Activated CD8-positive, alpha-beta memory T cell treated with anti-CD3 and anti-CD28 coated beads, Interleukin-2, amount 50 U/mL, for 48 hours (primary cell): ENCODE results near the gene MYH7B.

ENCODE experiments used
- DNase-seq: peaks from one replicate; pipeline ENCODE4 v3.0.0-alpha.2; 2020

MYH7B gene

DNA sequence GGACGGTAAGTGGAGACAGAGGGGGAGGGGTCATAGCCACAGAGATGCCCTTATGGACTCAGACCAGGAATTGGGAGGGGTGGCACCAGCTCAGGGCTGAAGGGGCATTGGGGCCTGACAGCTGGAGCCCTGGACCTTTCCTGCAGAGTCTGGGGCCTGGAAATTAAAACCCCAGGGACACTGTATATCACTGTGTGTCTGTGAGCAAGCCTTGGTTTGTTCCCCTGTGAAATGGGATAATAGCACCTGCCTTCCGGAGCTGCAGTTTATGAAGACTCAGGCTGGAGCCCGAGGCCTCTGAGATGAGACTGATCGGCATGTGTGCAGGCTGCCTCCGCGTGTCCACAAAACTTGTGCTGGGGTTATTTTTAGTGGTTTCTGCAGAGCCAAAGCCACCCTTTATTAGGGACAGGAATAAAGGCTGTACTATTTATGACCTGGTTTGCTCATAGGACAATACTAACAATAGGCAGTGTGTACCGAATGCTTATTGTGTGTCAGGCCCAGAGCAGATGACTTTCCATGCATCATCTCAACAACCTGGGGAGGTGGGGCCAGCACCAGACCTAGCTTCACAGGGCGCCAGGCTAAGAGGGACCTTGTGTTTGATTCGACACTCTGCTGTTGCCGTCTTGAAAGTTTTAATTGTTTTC is 22.6 kb downstream of the MYH7B start:
- no peak for DNase-seq

DNA sequence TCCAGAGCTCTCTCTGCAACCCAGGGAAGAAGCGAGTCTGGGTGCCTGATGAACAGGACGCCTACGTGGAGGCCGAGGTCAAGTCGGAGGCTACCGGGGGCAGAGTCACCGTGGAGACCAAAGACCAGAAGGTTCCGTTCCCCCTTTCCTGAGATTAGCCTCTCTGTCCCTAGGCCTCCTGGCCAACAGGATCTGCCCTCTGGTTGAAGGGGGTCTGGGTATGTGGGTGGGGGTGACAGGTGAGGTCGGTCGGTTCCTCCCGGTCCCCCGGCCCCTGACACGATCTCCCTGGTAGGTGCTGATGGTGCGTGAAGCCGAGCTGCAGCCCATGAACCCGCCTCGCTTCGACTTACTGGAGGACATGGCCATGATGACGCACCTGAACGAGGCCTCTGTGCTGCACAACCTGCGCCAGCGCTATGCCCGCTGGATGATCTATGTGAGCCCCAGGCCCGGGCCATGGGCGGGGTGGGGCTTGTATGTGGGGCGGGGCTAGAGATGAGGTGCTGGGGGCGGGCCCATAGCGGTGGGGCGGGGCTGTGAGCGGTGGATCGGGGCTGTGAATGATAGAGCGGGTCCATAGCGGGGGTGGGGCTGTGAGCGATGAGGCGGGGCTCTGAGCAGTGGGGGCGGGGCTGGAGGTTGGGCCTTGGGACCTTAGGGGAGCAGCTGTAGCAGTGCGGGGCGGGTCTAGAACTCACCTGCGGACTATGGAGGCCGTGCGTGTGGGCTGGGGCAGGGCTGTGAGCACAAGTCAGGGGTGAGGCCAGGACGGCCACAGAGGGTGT is 23.9 kb downstream of the MYH7B start:
- DNase-seq: no peak

GRCh38 chr20:34980543-34981233 is 25.0 kb downstream of the MYH7B start:
- no peak for DNase-seq

DNA sequence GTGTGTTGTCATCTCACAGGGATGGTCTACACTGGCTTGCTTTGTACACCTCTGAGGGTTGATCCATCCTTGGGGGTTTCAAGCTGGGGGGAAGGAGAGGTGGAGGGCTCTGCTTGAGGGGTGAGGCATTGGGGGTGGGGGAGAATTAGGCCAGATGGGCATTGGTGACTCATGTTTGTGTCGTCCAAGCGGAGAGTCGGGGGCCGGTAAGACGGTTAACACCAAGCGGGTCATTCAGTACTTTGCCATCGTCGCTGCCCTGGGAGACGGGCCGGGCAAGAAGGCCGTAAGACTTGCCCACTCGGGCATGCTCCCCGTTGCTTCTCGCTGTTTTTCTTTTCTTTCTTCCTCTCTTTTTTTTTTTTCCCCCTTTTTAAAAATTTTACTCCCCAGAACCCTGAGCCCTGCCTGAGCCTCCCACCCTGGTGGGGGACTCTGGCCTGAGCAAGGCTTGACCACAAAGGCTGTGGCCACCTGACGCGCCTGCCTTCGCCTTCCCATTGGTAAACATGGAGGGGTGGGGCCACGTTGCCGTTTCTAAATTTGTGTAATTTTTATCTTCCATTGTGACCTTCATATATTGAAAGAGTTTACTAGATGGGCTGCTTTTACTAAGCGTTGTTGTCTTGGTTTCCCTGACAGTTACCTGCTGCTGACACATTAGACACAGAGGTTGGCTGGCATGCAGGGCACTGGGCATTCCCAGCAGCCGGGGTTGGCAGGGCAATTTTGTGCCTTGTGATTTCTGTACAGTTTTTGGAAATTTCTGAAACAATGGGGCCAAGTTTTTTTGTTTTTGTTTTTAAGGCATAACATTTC is 26.8 kb downstream of the MYH7B start:
- no peak for DNase-seq

GRCh38 chr20:34983089-34983820 is 27.6 kb downstream of the MYH7B start:
- no peak for DNase-seq

GRCh38 chr20:34983995-34984735 is 28.5 kb downstream of the MYH7B start:
- no peak for DNase-seq

DNA sequence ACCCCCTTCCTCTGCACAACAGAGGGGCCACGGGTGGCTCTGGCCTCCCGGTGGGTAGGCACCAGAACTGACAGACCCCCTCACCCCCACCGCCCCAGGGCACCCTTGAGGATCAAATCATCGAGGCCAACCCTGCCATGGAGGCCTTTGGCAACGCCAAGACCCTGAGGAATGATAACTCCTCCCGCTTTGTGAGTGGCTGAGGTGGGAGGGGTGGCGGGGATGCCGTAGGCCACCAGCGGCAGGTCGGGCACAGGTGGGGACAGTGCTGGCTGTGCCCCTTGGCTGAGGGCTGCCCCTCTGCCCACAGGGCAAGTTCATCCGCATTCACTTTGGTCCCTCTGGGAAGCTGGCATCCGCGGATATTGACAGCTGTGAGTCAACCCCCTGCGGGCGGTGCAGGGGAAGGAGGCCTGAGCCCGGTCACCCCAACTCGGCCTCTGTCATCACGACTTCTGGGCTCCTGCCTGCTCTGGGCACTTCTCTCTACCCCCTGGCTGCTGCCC is 29.1 kb downstream of the MYH7B start:
- DNase-seq: no peak

DNA sequence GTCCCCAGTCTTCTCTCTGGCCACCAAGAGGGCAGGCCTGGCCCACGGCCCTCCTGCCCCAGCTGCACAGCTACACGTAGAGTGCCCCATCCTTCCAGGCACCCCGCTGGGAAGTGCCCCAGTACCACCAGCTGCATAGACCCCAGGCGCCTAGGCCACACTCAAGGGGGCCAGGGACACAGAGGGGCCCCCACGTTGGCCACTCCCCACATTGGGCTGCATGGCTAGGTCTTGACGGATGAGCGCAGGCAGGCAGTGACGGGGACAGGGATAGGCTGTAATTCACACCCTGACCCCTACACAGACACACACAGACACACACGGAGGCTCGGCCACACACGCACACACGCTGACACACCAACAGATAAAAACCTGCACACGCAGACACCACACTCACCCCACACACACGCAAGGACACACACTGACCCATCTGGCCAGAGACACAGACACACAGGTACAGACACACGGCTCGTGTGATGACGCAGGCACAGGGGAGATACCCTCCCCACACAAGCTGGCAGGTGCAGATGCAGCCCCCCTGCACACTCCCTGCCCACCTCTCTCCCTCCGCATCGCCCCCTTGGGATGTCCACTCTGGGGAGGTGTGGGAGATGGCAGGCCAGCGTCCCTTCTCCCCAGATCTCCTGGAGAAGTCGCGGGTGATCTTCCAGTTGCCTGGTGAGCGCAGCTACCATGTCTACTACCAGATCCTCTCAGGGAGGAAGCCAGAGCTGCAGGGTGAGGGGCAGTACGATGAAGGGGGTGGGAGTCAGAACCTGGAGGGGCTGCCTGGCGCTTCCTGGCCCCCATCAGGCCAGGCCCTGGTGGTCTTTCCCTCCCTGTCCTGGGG is 30.0 kb downstream of the MYH7B start:
- DNase-seq: no peak

DNA sequence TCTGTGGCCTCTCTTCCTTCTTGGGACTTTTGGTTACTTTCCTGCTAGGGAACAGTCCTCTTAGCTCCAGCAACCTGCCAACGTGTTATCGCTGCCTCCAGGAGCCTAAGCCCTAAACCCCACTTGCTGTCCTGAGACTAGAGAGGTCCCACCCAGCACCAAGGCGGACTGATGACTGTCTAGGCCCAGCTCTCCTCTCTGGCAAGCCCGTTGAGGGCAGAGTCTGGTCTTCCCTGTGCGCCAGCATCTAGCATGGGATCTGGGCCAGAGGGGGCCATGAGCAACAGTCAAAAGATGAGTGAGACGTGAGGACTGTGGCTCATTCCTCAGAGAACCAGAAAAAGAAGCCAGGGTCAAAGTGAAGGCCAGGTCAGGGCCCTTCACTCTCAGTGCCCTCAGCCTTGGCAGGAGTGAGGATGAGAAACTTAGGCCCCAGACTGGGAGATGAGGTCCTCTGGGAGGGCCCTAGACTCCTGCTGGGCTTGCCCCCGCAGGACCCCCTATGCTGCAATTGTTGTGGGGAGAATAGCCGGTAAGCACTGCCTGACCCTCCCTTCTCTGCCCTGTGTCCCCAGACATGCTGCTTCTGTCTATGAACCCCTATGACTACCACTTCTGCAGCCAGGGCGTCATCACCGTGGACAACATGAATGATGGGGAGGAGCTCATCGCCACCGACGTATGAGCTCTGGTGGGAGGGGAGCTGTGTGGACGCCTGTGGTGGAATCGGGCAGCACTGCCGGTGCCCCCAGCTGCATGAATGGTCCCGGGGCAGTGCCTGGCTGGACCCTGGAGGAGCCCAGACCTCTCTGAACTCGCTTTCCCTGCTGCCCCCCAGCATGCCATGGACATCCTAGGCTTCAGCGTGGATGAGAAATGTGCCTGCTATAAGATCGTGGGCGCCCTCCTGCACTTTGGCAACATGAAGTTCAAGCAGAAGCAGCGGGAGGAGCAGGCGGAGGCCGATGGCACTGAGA is 30.9 kb downstream of the MYH7B start:
- DNase-seq: no peak

GRCh38 chr20:34987288-34988190 is 31.9 kb downstream of the MYH7B start:
- no peak for DNase-seq

- no peak for DNase-seq
Measured at GRCh38 chr20:34988191-34988540, 32.5 kb downstream of the MYH7B start.

DNA sequence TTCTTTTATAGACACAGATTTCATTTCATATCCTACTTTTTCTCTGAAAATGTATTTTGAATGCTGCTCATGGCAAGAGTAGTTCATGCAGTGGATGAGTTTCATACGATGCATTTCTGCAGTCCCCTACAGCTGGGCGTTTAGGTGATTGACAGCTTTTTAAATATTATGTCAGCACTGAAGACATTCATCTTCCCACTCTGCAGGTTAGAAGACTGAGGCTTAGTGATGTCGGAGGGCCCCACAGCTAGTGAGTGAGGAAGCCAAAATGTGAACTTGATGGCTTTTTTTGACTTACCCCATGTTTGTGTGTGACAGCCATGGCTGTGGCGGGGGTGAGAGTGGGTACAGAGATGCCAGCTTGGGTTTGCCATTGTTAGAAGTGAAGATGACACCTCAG is 33.5 kb downstream of the MYH7B start:
- no peak for DNase-seq

- DNase-seq: no peak
Measured at GRCh38 chr20:34989670-34990069, 34.0 kb downstream of the MYH7B start.

- no peak for DNase-seq
Measured at GRCh38 chr20:34990231-34990630, 34.6 kb downstream of the MYH7B start.

DNA sequence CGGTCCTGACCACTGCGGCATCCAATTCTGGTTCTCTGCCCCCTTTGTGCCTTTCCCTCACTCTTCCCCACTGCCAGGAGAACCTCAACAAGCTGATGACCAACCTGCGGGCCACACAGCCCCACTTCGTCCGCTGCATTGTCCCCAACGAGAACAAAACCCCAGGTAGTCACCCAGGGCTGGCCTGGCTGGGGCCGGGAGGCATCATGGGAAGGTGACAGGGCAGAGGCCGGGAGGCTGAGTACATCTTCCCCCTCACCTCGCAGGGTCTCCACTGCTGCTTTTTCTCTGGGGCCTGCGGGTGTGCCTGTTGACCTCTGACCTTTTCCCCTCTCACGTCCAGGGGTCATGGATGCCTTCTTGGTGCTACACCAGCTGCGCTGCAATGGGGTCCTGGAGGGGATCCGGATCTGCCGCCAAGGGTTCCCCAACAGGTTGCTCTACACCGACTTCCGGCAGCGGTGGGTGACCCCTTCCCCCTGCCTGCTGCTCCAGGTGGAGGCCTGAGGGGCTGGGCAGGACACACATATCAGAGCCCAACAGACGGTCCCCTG is 35.1 kb downstream of the MYH7B start:
- no peak for DNase-seq

DNA sequence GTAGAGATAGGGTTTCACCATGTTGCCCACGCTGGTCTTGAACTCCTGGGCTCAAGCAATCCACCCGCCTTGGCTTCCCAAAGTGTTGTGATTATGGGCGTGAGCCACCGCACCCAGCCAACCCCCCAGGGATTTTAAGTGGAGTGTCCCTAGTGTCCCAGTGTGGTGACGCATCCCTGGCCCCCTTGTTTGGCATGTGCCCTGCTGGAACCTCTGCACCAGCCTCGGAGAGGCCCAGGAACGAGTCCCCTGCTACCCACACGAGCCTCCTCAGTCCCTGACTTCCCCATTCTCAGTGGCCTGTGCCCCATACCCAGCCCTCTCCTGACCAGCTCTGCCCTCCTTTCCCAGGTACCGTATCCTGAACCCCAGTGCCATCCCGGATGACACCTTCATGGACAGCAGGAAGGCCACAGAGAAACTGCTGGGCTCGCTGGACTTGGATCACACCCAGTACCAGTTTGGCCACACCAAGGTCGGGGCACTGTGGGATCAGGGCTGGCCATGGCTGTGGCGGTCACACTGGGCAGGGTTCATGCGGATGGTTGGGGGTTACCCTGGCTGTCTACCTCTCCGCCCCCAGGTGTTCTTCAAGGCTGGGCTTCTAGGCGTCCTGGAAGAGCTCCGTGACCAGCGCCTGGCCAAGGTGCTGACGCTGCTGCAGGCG is 37.2 kb downstream of the MYH7B start:
- no peak for DNase-seq

GRCh38 chr20:34993941-34994508 is 38.4 kb downstream of the MYH7B start:
- DNase-seq: no peak
